Measurements from ENCODE around the gene DLX1.

GRCh38 chr2:172100935-172101820, 15.9 kb downstream of the DLX1 start:
- TF ChIP-seq CTCF (IDR thresholded peaks at IDR 0.05) (no peak), POLR2A (IDR thresholded peaks at IDR 0.05) (no peak)
